SK-N-SH (cell line): ENCODE data around the gene DCLK1.

Experiments used
- CTCF ChIP-seq: fragments of 200-600 bp; sonication (generic); IDR thresholded peaks from 2 replicates; pipeline ENCODE4 v1.6.1; 2017; ENCODE audit warnings: antibody characterized with exemption, mild to moderate bottlenecking, moderate library complexity
- EP300 ChIP-seq, 2 experiments: IDR thresholded peaks; 2 replicates each; pipeline versions ENCODE4 v1.4.0 to v1.6.1; 2012; ENCODE audit warnings: borderline replicate concordance in 1 of 2, low read depth in 1 of 2, low read length in 1 of 2
- FOXJ3 ChIP-seq: sonication (generic); formaldehyde crosslinking; IDR thresholded peaks from 2 replicates; pipeline ENCODE4 v1.5.1; 2020; ENCODE audit warnings: mild to moderate bottlenecking, missing genetic modification reagents
- RCOR1 ChIP-seq: fragments of 150-350 bp; IDR thresholded peaks from 2 replicates; pipeline ENCODE4 v1.6.1; 2017; ENCODE audit warnings: antibody characterized with exemption, low read length
- SMC3 ChIP-seq: IDR thresholded peaks from 2 replicates; pipeline ENCODE4 v1.6.1; 2012; ENCODE audit warnings: low read depth, low read length, improper control_type of control experiment
- TAF1 ChIP-seq: IDR thresholded peaks from 2 replicates; pipeline ENCODE4 v1.6.1; 2012; ENCODE audit warnings: low read depth, mild to moderate bottlenecking, low read length, moderate library complexity, borderline replicate concordance
- TF ChIP-seq, protein P1 (sequence below): IDR thresholded peaks from 2 replicates; pipeline ENCODE4 v1.4.0; 2012; ENCODE audit warnings: low read depth, borderline replicate concordance

GRCh38 chr13:35794734-35795389 lies 336.3 kb downstream of the DCLK1 start:
- TF ChIP-seq FOXJ3 (no peak), TAF1 (no peak), CTCF (no peak), SMC3 (no peak), EP300 (IDR thresholded peaks at IDR 0.05; ENCODE audit: borderline replicate concordance in 1 of 2, low read depth in 1 of 2, low read length in 1 of 2) (no peak), RCOR1 (no peak)
- TF ChIP-seq, protein P1, sequence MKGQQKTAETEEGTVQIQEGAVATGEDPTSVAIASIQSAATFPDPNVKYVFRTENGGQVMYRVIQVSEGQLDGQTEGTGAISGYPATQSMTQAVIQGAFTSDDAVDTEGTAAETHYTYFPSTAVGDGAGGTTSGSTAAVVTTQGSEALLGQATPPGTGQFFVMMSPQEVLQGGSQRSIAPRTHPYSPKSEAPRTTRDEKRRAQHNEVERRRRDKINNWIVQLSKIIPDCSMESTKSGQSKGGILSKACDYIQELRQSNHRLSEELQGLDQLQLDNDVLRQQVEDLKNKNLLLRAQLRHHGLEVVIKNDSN, result no peak
